HFFc6 (cell line): Measurements from ENCODE around the gene RBAK. TPM values are rescaled to one million over a fixed set of nuclear protein-coding genes. Genes with fewer than 3 reads are reported as not detected.
"Not testable (repeated sequence)": the region's sequence is repeated elsewhere in the genome, so short reads cannot be mapped to it uniquely, and the experiment has no call there.

Experiments used
- DNase-seq: peaks from one replicate; pipeline ENCODE4 v3.0.0-alpha.2; 2018
- H3K27ac Mint-ChIP-seq: 2 replicates; pipeline ENCODE4 v1.8.0; 2020; ENCODE audit warnings: mild to moderate bottlenecking, mixed read lengths
- H3K27me3 Mint-ChIP-seq: 2 replicates; pipeline ENCODE4 v1.8.0; 2021; ENCODE audit warnings: mild to moderate bottlenecking, moderate library complexity, mixed read lengths; ENCODE audit not compliant: insufficient read depth
- H3K36me3 Mint-ChIP-seq: 2 replicates; pipeline ENCODE4 v1.8.0; 2021; ENCODE audit warnings: low read depth, mixed read lengths
- H3K4me1 Mint-ChIP-seq: 2 replicates; pipeline ENCODE4 v1.8.0; 2020; ENCODE audit warnings: low read depth, mixed read lengths
- H3K4me3 Mint-ChIP-seq: 2 replicates; pipeline ENCODE4 v1.8.0; 2020; ENCODE audit warnings: mild to moderate bottlenecking, moderate library complexity, mixed read lengths
- H3K9me3 Mint-ChIP-seq: 2 replicates; pipeline ENCODE4 v1.8.0; 2020; ENCODE audit warnings: mild to moderate bottlenecking, mixed read lengths
- CTCF ChIP-seq: fragments of 200-600 bp; sonication (generic); IDR thresholded peaks from 2 replicates; pipeline ENCODE4 v1.5.0; 2021; ENCODE audit warnings: antibody characterized with exemption, mild to moderate bottlenecking
- total RNA-seq, 6 experiments: library from RNA; stranded (reverse); fragmentation: NEBNext Ultra II Directional; extraction: Animal tissue kit (Norgen Biotek cat#: 25700); gene quantifications; 2 replicates in 1 of 6; 3 replicates in 5 of 6; pipeline ENCODE4 v1.2.3, GENCODE V29; 2021

Gene RBAK
- total RNA-seq, 6 experiments from 2014 or later = 7.0 to 8.2 (median 8.0) TPM

GRCh38 chr7:5001003-5001402, 44.7 kb upstream of the RBAK start:
- Mint-ChIP-seq H3K27me3 (peaks cover 5% of the 10 kb centered on the region), H3K36me3 (peaks cover 31% of the 10 kb centered on the region), H3K27ac (no peak overlapping the region)

DNA sequence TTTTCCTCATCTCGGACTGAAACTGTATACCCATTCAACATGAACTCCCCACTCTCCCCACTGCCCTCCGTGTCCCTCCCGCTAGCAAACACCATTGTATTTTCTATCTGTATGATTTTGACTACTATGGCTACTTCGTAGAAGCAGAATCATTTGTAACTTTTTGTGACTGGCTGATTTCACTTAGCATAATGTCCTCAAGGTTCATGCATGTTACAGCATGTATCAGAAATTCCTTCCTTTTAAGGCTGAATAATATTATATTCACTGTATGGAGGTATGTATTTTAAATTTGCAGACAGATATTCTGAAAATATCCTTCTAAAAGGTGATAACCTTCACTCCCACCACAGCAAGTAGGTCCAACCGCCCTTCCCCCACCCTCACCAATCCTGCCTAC, 43.7 kb upstream of the RBAK start:
- no peak for DNase-seq
- Mint-ChIP-seq H3K4me3 (no peak overlapping the region), H3K27ac (no peak overlapping the region), H3K9me3 (no peaks in the 10 kb centered on the region), H3K27me3 (peaks cover 5% of the 10 kb centered on the region), H3K4me1 (no peaks in the 10 kb centered on the region), H3K36me3 (peaks cover 31% of the 10 kb centered on the region)
- TF ChIP-seq CTCF = no peak

More at GRCh38 chr7:5001003-5001402, 44.7 kb upstream of the RBAK start:
- no peaks in the 10 kb centered on the region for H3K9me3 Mint-ChIP-seq
- TF ChIP-seq CTCF = no peak
- no peaks in the 10 kb centered on the region for H3K4me1 Mint-ChIP-seq
- no peak overlapping the region for H3K4me3 Mint-ChIP-seq
- DNase-seq = no peak

- H3K4me3 Mint-ChIP-seq = no peak overlapping the region
These were observed 40.6 kb upstream of the RBAK start for GRCh38 chr7:5005066-5005465.

DNA sequence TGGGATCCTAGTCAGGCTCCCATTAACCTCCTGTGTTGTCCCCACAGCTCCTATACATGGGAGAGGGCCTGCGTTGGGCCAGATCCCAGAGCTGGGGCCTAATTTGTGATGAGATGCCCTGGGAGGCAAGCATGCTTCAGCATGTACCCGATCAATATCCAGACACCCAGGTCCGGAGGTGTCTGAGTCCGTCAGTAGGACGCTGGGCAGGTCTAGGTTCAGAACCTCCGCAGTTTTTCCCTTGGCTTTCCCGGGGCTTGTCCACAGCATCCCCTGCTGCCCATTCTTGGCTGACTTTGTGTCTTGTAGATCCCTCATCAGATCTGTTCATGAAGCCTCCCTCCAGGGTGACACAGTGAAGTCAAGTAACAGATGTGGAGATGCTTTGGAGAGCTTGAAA, 32.7 kb upstream of the RBAK start:
- H3K27ac Mint-ChIP-seq = no peak overlapping the region
- peaks cover 10% of the 10 kb centered on the region for H3K9me3 Mint-ChIP-seq
- no peak overlapping the region for H3K4me3 Mint-ChIP-seq
- no peak for TF ChIP-seq CTCF
- no peaks in the 10 kb centered on the region for H3K4me1 Mint-ChIP-seq
- no peaks in the 10 kb centered on the region for H3K27me3 Mint-ChIP-seq
- H3K36me3 Mint-ChIP-seq = peaks cover 52% of the 10 kb centered on the region
- no peak for DNase-seq

More at GRCh38 chr7:5005066-5005465, 40.6 kb upstream of the RBAK start:
- no peak for DNase-seq
- no peak for TF ChIP-seq CTCF
- peaks cover 40% of the 10 kb centered on the region for H3K36me3 Mint-ChIP-seq
- H3K9me3 Mint-ChIP-seq = peaks cover 6% of the 10 kb centered on the region
- H3K27ac Mint-ChIP-seq = no peak overlapping the region
- no peaks in the 10 kb centered on the region for H3K4me1 Mint-ChIP-seq
- peaks cover 2% of the 10 kb centered on the region for H3K27me3 Mint-ChIP-seq

DNA sequence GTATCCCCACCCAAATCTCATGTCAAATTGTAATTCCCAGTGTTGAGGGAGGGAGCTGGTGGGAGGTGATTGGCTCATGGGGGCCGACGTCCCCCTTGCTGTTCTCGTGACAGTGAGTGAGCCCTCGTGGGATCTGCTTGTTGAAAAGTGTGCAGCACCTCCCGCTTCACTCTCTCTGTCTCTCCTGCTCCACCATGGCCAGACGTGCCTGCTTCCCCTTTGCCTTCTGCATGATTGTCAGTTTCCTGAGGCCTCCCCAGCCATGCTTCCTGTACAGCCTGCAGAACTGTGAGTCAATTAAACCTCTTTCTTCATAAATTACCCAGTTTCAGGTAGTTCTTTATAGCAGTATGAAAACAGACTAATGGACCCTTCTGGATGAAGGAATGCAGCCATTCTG, 29.7 kb upstream of the RBAK start:
- not testable (repeated sequence) for H3K4me3 Mint-ChIP-seq, H3K27me3 Mint-ChIP-seq, H3K4me1 Mint-ChIP-seq, H3K9me3 Mint-ChIP-seq, DNase-seq, H3K27ac Mint-ChIP-seq
- H3K36me3 Mint-ChIP-seq = peaks cover 36% of the 10 kb centered on the region

DNA sequence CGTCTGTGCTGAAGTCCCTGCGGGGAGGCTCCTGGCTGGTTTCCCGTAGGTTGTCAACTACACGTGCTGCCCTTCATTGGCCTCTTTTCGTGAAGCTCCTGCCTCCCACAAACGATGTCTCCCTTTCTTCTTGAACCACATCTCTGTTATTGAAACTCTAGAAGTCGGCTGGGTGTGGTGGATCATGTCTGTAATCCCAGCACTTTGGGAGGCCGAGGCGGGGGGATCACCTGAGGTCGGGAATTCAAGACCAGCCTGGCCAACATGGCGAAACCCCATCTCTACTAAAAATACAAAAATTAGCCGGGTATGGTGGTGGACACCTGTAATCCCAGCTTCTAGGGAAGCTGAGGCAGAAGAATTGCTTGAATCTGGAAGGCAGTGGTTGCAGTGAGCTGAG, 28.0 kb upstream of the RBAK start:
- peaks cover 35% of the 10 kb centered on the region for H3K36me3 Mint-ChIP-seq
- DNase-seq, H3K27ac Mint-ChIP-seq, H3K27me3 Mint-ChIP-seq, H3K4me3 Mint-ChIP-seq, H3K9me3 Mint-ChIP-seq, H3K4me1 Mint-ChIP-seq: not testable (repeated sequence)

DNA sequence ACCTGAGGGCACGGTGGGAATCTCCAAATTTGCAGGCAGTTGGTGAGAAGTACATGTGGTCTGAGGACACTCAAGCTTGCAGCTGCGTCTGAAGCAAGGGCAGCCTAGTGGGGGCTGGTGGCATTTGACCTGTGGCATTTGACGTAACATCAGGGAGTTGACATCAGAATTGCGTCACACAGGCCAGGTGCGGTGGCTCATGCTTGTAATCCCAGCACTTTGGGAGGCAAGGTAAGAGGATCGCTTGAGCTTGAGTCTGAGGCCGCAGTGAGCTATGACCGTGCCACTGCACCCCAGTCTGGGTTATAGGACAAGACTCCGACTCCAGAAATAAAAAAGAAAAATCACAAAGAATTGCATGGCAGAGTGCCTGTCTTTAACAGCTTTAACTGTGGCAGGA, 25.6 kb upstream of the RBAK start:
- Mint-ChIP-seq H3K36me3 (peaks cover 33% of the 10 kb centered on the region), H3K4me3 (no peak overlapping the region), H3K27me3 (no peaks in the 10 kb centered on the region; the same call in 1 of the 2 replicates), H3K27ac (no peak overlapping the region), H3K4me1 (no peaks in the 10 kb centered on the region), H3K9me3 (peaks cover 4% of the 10 kb centered on the region)
- no peak for TF ChIP-seq CTCF
- DNase-seq = no peak

DNA sequence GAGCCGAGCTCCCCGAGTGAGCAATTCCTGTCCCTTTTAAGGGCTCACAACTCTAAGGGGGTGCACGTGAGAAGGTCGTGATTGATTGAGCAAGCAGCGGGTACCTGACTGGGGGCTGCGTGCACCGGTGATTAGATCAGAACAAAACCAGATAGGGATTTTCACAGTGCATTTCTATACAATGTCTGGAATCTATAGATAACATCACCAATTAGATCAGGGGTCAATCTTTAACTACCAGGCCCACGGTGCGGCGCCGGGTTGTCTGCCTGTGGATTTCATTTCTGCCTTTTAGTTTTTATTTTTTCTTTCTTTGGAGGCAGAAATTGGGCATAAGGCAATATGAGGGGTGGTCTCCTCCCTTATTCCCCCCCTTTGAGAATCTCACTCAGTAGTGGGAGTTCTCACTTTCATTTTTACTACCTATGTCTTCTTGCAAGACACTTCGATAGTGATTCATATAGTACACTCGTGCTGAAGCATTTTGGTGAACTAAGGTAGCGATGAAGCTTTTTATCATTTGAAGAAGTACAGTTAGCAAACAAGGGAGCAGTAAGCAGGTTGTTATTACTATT, 24.6 kb upstream of the RBAK start:
- not testable (repeated sequence) for H3K4me3 Mint-ChIP-seq, H3K27ac Mint-ChIP-seq, H3K9me3 Mint-ChIP-seq, H3K4me1 Mint-ChIP-seq, DNase-seq, H3K27me3 Mint-ChIP-seq
- peaks cover 33% of the 10 kb centered on the region for H3K36me3 Mint-ChIP-seq

DNA sequence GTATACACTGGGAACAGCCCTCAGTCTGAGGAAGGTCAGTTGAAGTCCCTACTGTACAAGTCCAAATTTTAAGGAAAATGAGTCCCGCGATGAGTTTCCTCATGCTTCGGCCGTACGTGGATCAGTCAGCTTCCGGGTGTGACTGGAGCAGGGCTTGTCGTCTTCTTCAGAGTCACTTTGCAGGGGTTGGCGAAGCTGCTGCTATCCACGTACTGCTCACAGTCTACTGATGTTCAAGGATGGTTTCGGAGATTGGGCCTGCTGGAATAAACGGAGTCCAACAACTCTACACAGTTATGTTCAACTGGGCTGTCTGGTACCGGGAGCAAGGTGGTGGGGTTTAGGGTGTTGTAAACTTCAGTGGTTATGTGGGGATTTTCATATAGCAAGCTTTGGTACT, 22.0 kb upstream of the RBAK start:
- not testable (repeated sequence) for H3K9me3 Mint-ChIP-seq, H3K4me3 Mint-ChIP-seq, DNase-seq, H3K27ac Mint-ChIP-seq, H3K27me3 Mint-ChIP-seq
- peaks cover 11% of the 10 kb centered on the region for H3K4me1 Mint-ChIP-seq
- peaks cover 34% of the 10 kb centered on the region for H3K36me3 Mint-ChIP-seq
